GM11168 (cell line): Measurements from ENCODE around the gene CERS1.

Source experiments
- in situ Hi-C: fragments of 300-500 bp; cut with MboI; formaldehyde crosslinking; loops from one replicate; pipeline ENCODE4 v1.12.0; 2022; ENCODE audit warnings: low sequenced_read_pairs; ENCODE audit not compliant: unreplicated experiment

The CERS1 gene

GRCh38 chr19:18844806-18845329, 51.1 kb downstream of the CERS1 start:
- in situ Hi-C loops = no loop called here

GRCh38 chr19:18843960-18844359, 52.0 kb downstream of the CERS1 start:
- in situ Hi-C loops = no loop called here

- in situ Hi-C loops = no loop called here
These were observed 53.8 kb downstream of the CERS1 start for GRCh38 chr19:18842166-18842565.

- in situ Hi-C loops = no loop called here
These were observed 54.6 kb downstream of the CERS1 start for GRCh38 chr19:18841400-18841799.

GRCh38 chr19:18840288-18841267, 55.4 kb downstream of the CERS1 start:
- in situ Hi-C loops = no loop called here

- in situ Hi-C loops = no loop called here
These were observed 56.3 kb downstream of the CERS1 start for GRCh38 chr19:18839465-18840287.

GRCh38 chr19:18834644-18834984, 61.3 kb downstream of the CERS1 start:
- in situ Hi-C loops = no loop called here

GRCh38 chr19:18833849-18834643, 61.9 kb downstream of the CERS1 start:
- in situ Hi-C loops = no loop called here

GRCh38 chr19:18833141-18833476, 62.8 kb downstream of the CERS1 start:
- in situ Hi-C loops = no loop called here

- in situ Hi-C loops = no loop called here
These were observed 63.4 kb downstream of the CERS1 start for GRCh38 chr19:18832306-18833140.

GRCh38 chr19:18831524-18832305, 64.2 kb downstream of the CERS1 start, which contains the start of gene UPF1:
TSS of gene UPF1 (plus strand) at chr19:18831959. CDS start at chr19:18832210, 251 bp downstream.
- in situ Hi-C loops = no loop called here

- in situ Hi-C loops = no loop called here
These were observed 65.5 kb downstream of the CERS1 start for GRCh38 chr19:18830488-18830887.

GRCh38 chr19:18828786-18829185, 67.2 kb downstream of the CERS1 start:
- in situ Hi-C loops = no loop called here
